Cardiac muscle cell (in vitro differentiated cells and primary cell): ENCODE results near the gene WFDC2. TPM values are rescaled to one million over a fixed set of nuclear protein-coding genes. Genes with fewer than 3 reads are reported as not detected.

Experiments used
- DNase-seq, 2 donors: peaks; one replicate each; pipeline versions ENCODE4 v3.0.0 to v3.0.0-alpha.2; 2010 to 2017; ENCODE audit warnings: low read depth in 1 of 2, low spot score in 1 of 2
- H3K27ac ChIP-seq: fragments of 200-600 bp; sonication (generic); 2 replicates; pipeline ENCODE4 v1.5.1; 2016
- H3K27me3 ChIP-seq: fragments of 200-600 bp; sonication (generic); 2 replicates; pipeline ENCODE4 v1.6.0; 2016; ENCODE audit warnings: control low read depth
- H3K36me3 ChIP-seq: fragments of 200-600 bp; sonication (generic); 2 replicates; pipeline ENCODE4 v1.5.1; 2016; ENCODE audit warnings: control low read depth
- H3K4me1 ChIP-seq: fragments of 200-600 bp; sonication (generic); 2 replicates; pipeline ENCODE4 v1.8.1; 2017; ENCODE audit warnings: low read depth, mild to moderate bottlenecking, mixed run types
- H3K4me3 ChIP-seq: fragments of 200-600 bp; sonication (generic); 2 replicates; pipeline ENCODE4 v1.5.1; 2016; ENCODE audit warnings: mild to moderate bottlenecking
- H3K9me3 ChIP-seq: fragments of 200-600 bp; sonication (generic); 2 replicates; pipeline ENCODE4 v1.5.1; 2017; ENCODE audit warnings: low read depth, mild to moderate bottlenecking, control low read depth
- polyA plus RNA-seq: library from polyadenylated mRNA; unstranded; fragments of >200 nt; fragmentation: Nextera tagmentation; extraction: Ambion mirVana; gene quantifications from 2 replicates; pipeline ENCODE4 v1.2.1, GENCODE V29; 2016
- total RNA-seq: library from RNA; depleted of rRNA; stranded (reverse); fragments of >200 nt; gene quantifications from 2 replicates; pipeline ENCODE4 v1.2.3, GENCODE V29; 2016
- TF ChIP-seq, protein P1 (sequence below): IDR thresholded peaks from 2 replicates; pipeline ENCODE4 v1.5.1; 2012; ENCODE audit warnings: low read depth, mild to moderate bottlenecking, low read length

WFDC2 gene
- total and polyA plus RNA-seq, 2 experiments from 2014 or later = 0.95 to 7.5 TPM

- H3K4me3 ChIP-seq = peak overlapping the region; percentile 31
- H3K27ac ChIP-seq = no peak overlapping the region
- TF ChIP-seq, protein P1, sequence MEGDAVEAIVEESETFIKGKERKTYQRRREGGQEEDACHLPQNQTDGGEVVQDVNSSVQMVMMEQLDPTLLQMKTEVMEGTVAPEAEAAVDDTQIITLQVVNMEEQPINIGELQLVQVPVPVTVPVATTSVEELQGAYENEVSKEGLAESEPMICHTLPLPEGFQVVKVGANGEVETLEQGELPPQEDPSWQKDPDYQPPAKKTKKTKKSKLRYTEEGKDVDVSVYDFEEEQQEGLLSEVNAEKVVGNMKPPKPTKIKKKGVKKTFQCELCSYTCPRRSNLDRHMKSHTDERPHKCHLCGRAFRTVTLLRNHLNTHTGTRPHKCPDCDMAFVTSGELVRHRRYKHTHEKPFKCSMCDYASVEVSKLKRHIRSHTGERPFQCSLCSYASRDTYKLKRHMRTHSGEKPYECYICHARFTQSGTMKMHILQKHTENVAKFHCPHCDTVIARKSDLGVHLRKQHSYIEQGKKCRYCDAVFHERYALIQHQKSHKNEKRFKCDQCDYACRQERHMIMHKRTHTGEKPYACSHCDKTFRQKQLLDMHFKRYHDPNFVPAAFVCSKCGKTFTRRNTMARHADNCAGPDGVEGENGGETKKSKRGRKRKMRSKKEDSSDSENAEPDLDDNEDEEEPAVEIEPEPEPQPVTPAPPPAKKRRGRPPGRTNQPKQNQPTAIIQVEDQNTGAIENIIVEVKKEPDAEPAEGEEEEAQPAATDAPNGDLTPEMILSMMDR = peak; percentile 92
- H3K9me3 ChIP-seq = no peaks in the 10 kb centered on the region
- H3K36me3 ChIP-seq = no peaks in the 10 kb centered on the region
- peak; percentile 90 to 92 for DNase-seq
- H3K27me3 ChIP-seq = no peaks in the 10 kb centered on the region
- no peaks in the 10 kb centered on the region for H3K4me1 ChIP-seq
Measured at GRCh38 chr20:45436732-45437485, 32.6 kb upstream of the WFDC2 start.

GRCh38 chr20:45440424-45440823 is 29.1 kb upstream of the WFDC2 start:
- Histone ChIP-seq H3K27ac (no peak overlapping the region), H3K9me3 (no peaks in the 10 kb centered on the region), H3K36me3 (no peaks in the 10 kb centered on the region), H3K4me3 (no peak overlapping the region), H3K4me1 (no peaks in the 10 kb centered on the region), H3K27me3 (no peaks in the 10 kb centered on the region)
- TF ChIP-seq, protein P1 = no peak
- no peak for DNase-seq

DNA sequence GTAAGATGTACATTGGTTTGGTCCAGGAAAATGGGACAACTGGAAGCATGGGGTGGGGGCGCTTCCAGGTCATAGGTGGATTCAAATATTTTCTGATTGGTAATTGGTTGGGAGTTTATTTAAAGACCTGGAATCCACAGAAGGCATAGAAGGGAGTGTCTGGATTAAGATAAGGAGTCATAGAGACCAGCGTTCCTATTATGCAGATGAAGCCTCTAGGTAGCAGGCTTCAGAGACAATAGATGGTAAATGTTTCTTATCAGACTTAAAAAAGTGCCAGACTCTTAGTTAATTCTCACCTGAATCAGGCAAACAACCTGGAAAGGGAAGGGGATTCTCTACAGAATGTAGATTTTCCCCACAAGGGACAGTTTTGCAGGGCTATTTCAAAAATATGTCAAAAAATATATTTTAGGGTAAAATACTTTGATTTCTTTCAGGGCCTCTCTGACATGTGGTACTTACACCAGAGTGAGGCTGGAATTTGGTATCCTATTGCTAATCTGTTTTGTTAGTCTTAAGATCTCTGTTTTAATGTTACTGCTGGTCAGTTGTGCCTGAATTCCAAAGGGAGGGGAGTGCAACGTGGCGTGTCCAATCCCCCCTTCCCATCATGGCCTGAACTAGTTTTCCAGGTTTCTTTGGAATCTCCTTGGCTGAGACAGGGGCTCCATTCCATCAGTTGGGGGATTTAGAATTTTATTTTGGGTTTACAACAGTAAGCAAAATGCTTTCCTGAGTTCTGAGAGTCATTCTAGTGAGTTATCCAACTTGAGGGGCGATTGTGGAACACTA is 28.5 kb upstream of the WFDC2 start:
- Histone ChIP-seq H3K9me3 (no peaks in the 10 kb centered on the region), H3K4me1 (no peaks in the 10 kb centered on the region), H3K4me3 (no peak overlapping the region), H3K27ac (no peak overlapping the region), H3K36me3 (no peaks in the 10 kb centered on the region), H3K27me3 (no peaks in the 10 kb centered on the region)
- no peak for DNase-seq
- TF ChIP-seq, protein P1 = no peak

DNA sequence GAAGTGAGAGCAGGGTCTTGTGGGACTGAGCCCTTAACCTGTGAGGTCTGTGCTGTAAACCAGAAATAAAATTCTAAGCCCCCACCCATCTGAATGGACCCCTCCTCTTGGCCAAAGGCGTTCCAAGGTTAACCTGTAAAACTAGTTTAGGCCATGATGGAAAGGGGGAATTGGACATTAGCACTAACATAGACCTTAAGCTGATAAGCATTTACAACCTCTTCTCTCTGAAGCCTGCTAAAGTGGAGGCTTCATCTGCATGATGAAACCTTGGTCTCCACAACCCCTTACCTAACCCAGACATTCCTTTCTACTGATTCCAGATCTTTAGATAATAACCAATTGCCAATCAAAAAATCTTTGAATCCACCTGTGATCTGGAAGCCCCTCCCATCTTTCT is 27.8 kb upstream of the WFDC2 start:
- H3K27ac ChIP-seq = no peak overlapping the region

DNA sequence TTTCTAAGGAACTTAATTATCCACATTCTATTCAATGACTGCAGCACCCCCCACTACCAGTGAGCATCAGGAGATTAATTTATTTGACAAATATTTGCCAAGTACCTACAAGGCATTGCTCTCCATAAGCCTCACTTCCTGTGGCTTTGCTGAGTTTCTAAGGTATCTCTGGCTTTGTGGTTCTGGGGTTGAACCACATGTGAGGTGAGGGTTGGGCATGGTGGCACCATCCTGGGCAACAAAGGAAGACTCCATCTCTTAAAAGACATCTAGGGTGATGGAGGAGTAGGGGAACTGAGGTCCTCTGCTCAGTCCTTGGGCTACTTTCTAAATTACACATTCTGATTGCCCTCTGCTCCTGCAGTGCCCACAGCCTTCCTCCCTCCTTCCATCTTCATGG is 25.5 kb upstream of the WFDC2 start:
- Histone ChIP-seq H3K9me3 (no peaks in the 10 kb centered on the region), H3K27me3 (no peaks in the 10 kb centered on the region), H3K36me3 (no peaks in the 10 kb centered on the region), H3K4me3 (no peak overlapping the region), H3K27ac (no peak overlapping the region), H3K4me1 (no peaks in the 10 kb centered on the region)
- TF ChIP-seq, protein P1 = no peak
- no peak for DNase-seq

More for the DNA sequence above, 27.8 kb upstream of the WFDC2 start:
- Histone ChIP-seq H3K36me3 (no peaks in the 10 kb centered on the region), H3K4me3 (no peak overlapping the region), H3K4me1 (no peaks in the 10 kb centered on the region), H3K27me3 (no peaks in the 10 kb centered on the region), H3K9me3 (no peaks in the 10 kb centered on the region)
- TF ChIP-seq, protein P1 = no peak
- DNase-seq = no peak
